ENCODE data around the gene SPG7.

DNA sequence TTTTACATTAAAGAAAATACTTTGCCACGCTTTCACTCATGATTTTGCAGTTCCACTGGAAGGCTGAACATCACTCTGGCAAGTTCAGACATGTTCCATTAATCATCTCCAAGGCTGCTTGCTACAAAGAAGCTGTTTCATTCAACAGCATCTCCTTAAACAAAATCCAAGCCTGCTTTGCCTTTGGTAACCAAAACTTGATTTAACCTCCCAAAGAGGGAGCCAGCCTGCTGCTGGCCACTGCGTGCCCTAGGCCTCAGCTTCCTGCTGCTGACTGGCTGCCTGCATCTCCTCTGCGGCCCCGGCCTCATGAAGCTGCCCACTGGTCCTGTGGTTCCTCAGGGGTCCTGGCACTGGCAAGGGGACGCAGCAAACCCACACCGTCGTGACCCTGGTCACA is 49.7 kb upstream of the SPG7 start:
- TF ChIP-seq EP300 (IDR thresholded peaks at IDR 0.05) = no peak
- TF ChIP-seq, protein P1, sequence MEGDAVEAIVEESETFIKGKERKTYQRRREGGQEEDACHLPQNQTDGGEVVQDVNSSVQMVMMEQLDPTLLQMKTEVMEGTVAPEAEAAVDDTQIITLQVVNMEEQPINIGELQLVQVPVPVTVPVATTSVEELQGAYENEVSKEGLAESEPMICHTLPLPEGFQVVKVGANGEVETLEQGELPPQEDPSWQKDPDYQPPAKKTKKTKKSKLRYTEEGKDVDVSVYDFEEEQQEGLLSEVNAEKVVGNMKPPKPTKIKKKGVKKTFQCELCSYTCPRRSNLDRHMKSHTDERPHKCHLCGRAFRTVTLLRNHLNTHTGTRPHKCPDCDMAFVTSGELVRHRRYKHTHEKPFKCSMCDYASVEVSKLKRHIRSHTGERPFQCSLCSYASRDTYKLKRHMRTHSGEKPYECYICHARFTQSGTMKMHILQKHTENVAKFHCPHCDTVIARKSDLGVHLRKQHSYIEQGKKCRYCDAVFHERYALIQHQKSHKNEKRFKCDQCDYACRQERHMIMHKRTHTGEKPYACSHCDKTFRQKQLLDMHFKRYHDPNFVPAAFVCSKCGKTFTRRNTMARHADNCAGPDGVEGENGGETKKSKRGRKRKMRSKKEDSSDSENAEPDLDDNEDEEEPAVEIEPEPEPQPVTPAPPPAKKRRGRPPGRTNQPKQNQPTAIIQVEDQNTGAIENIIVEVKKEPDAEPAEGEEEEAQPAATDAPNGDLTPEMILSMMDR (IDR thresholded peaks at IDR 0.05) = no peak
